Cardiac muscle cell (in vitro differentiated cells and primary cell): ENCODE data around the gene ACTL10. TPM values are rescaled to one million over a fixed set of nuclear protein-coding genes. Genes with fewer than 3 reads are reported as not detected.

ENCODE experiments used
- DNase-seq, 2 donors: peaks; one replicate each; pipeline versions ENCODE4 v3.0.0 to v3.0.0-alpha.2; 2010 to 2017; ENCODE audit warnings: low read depth in 1 of 2, low spot score in 1 of 2
- H3K27ac ChIP-seq: fragments of 200-600 bp; sonication (generic); 2 replicates; pipeline ENCODE4 v1.5.1; 2016
- H3K27me3 ChIP-seq: fragments of 200-600 bp; sonication (generic); 2 replicates; pipeline ENCODE4 v1.6.0; 2016; ENCODE audit warnings: control low read depth
- H3K36me3 ChIP-seq: fragments of 200-600 bp; sonication (generic); 2 replicates; pipeline ENCODE4 v1.5.1; 2016; ENCODE audit warnings: control low read depth
- H3K4me1 ChIP-seq: fragments of 200-600 bp; sonication (generic); 2 replicates; pipeline ENCODE4 v1.8.1; 2017; ENCODE audit warnings: low read depth, mild to moderate bottlenecking, mixed run types
- H3K4me3 ChIP-seq: fragments of 200-600 bp; sonication (generic); 2 replicates; pipeline ENCODE4 v1.5.1; 2016; ENCODE audit warnings: mild to moderate bottlenecking
- H3K9me3 ChIP-seq: fragments of 200-600 bp; sonication (generic); 2 replicates; pipeline ENCODE4 v1.5.1; 2017; ENCODE audit warnings: low read depth, mild to moderate bottlenecking, control low read depth
- CTCF ChIP-seq: IDR thresholded peaks from 2 replicates; pipeline ENCODE4 v1.5.1; 2012; ENCODE audit warnings: low read depth, mild to moderate bottlenecking, low read length
- polyA plus RNA-seq: library from polyadenylated mRNA; unstranded; fragments of >200 nt; fragmentation: Nextera tagmentation; extraction: Ambion mirVana; gene quantifications from 2 replicates; pipeline ENCODE4 v1.2.1, GENCODE V29; 2016
- total RNA-seq: library from RNA; depleted of rRNA; stranded (reverse); fragments of >200 nt; gene quantifications from 2 replicates; pipeline ENCODE4 v1.2.3, GENCODE V29; 2016

The ACTL10 gene
- total and polyA plus RNA-seq, 2 experiments from 2014 or later, result 1.3 to 1.5 TPM

GRCh38 chr20:33636776-33637175, 30.0 kb upstream of the ACTL10 start:
- H3K27me3 ChIP-seq, result no peaks in the 10 kb centered on the region
- peaks cover 51% of the 10 kb centered on the region for H3K36me3 ChIP-seq
- H3K9me3 ChIP-seq, result no peaks in the 10 kb centered on the region
- DNase-seq, result peak in 1 of 2 donors; percentile 46
- peaks cover 13% of the 10 kb centered on the region for H3K4me1 ChIP-seq
- no peak for TF ChIP-seq CTCF
- peak overlapping the region; percentile 72 for H3K27ac ChIP-seq
- H3K4me3 ChIP-seq, result no peak overlapping the region

GRCh38 chr20:33640287-33640686, 26.5 kb upstream of the ACTL10 start:
- Histone ChIP-seq H3K27ac (no peak overlapping the region), H3K4me3 (no peak overlapping the region), H3K9me3 (no peaks in the 10 kb centered on the region), H3K27me3 (no peaks in the 10 kb centered on the region), H3K36me3 (peaks cover 46% of the 10 kb centered on the region), H3K4me1 (peaks cover 12% of the 10 kb centered on the region)
- TF ChIP-seq CTCF, result no peak
- DNase-seq, result no peak

- peaks cover 12% of the 10 kb centered on the region for H3K4me1 ChIP-seq
- DNase-seq, result no peak
- no peak overlapping the region for H3K4me3 ChIP-seq
- no peak for TF ChIP-seq CTCF
- H3K27ac ChIP-seq, result peak overlapping the region; percentile 8
- peaks cover 34% of the 10 kb centered on the region for H3K36me3 ChIP-seq
- no peaks in the 10 kb centered on the region for H3K27me3 ChIP-seq
- H3K9me3 ChIP-seq, result no peaks in the 10 kb centered on the region
Measured at GRCh38 chr20:33644313-33645071, 22.3 kb upstream of the ACTL10 start.

- Histone ChIP-seq H3K9me3 (no peaks in the 10 kb centered on the region), H3K4me3 (no peak overlapping the region), H3K27ac (no peak overlapping the region), H3K36me3 (peaks cover 29% of the 10 kb centered on the region), H3K4me1 (peaks cover 17% of the 10 kb centered on the region), H3K27me3 (no peaks in the 10 kb centered on the region)
- no peak for DNase-seq
- TF ChIP-seq CTCF, result no peak
Measured at GRCh38 chr20:33645072-33645358, 21.7 kb upstream of the ACTL10 start.

- peaks cover 18% of the 10 kb centered on the region for H3K4me1 ChIP-seq
Measured at GRCh38 chr20:33645396-33645795, 21.3 kb upstream of the ACTL10 start.

More at GRCh38 chr20:33645396-33645795, 21.3 kb upstream of the ACTL10 start:
- DNase-seq, result no peak
- Histone ChIP-seq H3K4me3 (no peak overlapping the region), H3K27me3 (no peaks in the 10 kb centered on the region), H3K27ac (no peak overlapping the region), H3K9me3 (no peaks in the 10 kb centered on the region), H3K36me3 (peaks cover 25% of the 10 kb centered on the region)
- TF ChIP-seq CTCF, result no peak
